ENCODE results near the gene ADAMTS16.

ADAMTS16 gene

GRCh38 chr5:5141625-5142525 is 1.7 kb downstream of the ADAMTS16 start:
- peak; percentile 46 for DNase-seq (ENCODE audit: low read depth, low spot score)

GRCh38 chr5:5144441-5144840 is 4.3 kb downstream of the ADAMTS16 start:
- no peak for DNase-seq (ENCODE audit: low read depth, low spot score)

GRCh38 chr5:5145651-5146529 is 5.8 kb downstream of the ADAMTS16 start:
- peak; percentile 15 for DNase-seq (ENCODE audit: low read depth, low spot score)

- DNase-seq (ENCODE audit: low read depth, low spot score): no peak
Measured at GRCh38 chr5:5146530-5147160, 6.5 kb downstream of the ADAMTS16 start.

GRCh38 chr5:5149154-5149553 is 9.0 kb downstream of the ADAMTS16 start:
- DNase-seq (ENCODE audit: low read depth, low spot score): no peak

- DNase-seq (ENCODE audit: low read depth, low spot score): no peak
Measured at GRCh38 chr5:5150667-5151066, 10.5 kb downstream of the ADAMTS16 start.

GRCh38 chr5:5154733-5155132 is 14.6 kb downstream of the ADAMTS16 start:
- no peak for DNase-seq (ENCODE audit: low read depth, low spot score)

- no peak for DNase-seq (ENCODE audit: low read depth, low spot score)
Measured at GRCh38 chr5:5155617-5156016, 15.5 kb downstream of the ADAMTS16 start.

GRCh38 chr5:5156471-5157082 is 16.4 kb downstream of the ADAMTS16 start:
- no peak for DNase-seq (ENCODE audit: low read depth, low spot score)

- DNase-seq (ENCODE audit: low read depth, low spot score): no peak
Measured at GRCh38 chr5:5158472-5158895, 18.4 kb downstream of the ADAMTS16 start.

- no peak for DNase-seq (ENCODE audit: low read depth, low spot score)
Measured at GRCh38 chr5:5159282-5160103, 19.4 kb downstream of the ADAMTS16 start.

- DNase-seq (ENCODE audit: low read depth, low spot score): no peak
Measured at GRCh38 chr5:5164163-5164562, 24.0 kb downstream of the ADAMTS16 start.

GRCh38 chr5:5165541-5166002 is 25.4 kb downstream of the ADAMTS16 start:
- no peak for DNase-seq (ENCODE audit: low read depth, low spot score)

GRCh38 chr5:5169466-5169865 is 29.3 kb downstream of the ADAMTS16 start:
- no peak for DNase-seq (ENCODE audit: low read depth, low spot score)

GRCh38 chr5:5178136-5178535 is 38.0 kb downstream of the ADAMTS16 start:
- DNase-seq (ENCODE audit: low read depth, low spot score): no peak

- DNase-seq (ENCODE audit: low read depth, low spot score): no peak
Measured at GRCh38 chr5:5178580-5178979, 38.5 kb downstream of the ADAMTS16 start.

GRCh38 chr5:5179079-5179478 is 38.9 kb downstream of the ADAMTS16 start:
- no peak for DNase-seq (ENCODE audit: low read depth, low spot score)

- DNase-seq (ENCODE audit: low read depth, low spot score): no peak
Measured at GRCh38 chr5:5179597-5179996, 39.5 kb downstream of the ADAMTS16 start.

- DNase-seq (ENCODE audit: low read depth, low spot score): no peak
Measured at GRCh38 chr5:5181650-5182324, 41.7 kb downstream of the ADAMTS16 start.

Measured in smooth muscle cell of the brain vasculature (primary cell).